ENCODE results near the gene C3orf18. TPM values are rescaled to one million over a fixed set of nuclear protein-coding genes. Genes with fewer than 3 reads are reported as not detected.
A peak's percentile ranks its signal among the peaks of the same experiment; 100 is the strongest.

C3orf18 gene
- total RNA-seq, 1 donor from 2014 or later = 7.2 TPM

- Mint-ChIP-seq H3K36me3 (ENCODE audit: low read depth, unreplicated experiment) (peaks cover 8% of the 10 kb centered on the region), H3K27ac (ENCODE audit: unreplicated experiment) (no peak overlapping the region), H3K27me3 (ENCODE audit: low read depth, unreplicated experiment) (peaks cover 4% of the 10 kb centered on the region), H3K9me3 (ENCODE audit: unreplicated experiment) (no peaks in the 10 kb centered on the region), H3K4me3 (ENCODE audit: unreplicated experiment) (no peak overlapping the region), H3K4me1 (ENCODE audit: low read depth, unreplicated experiment) (peaks cover 12% of the 10 kb centered on the region)
- H3K4me3 ChIP-seq (ENCODE audit: insufficient read depth, low read depth, low read length) = no peak overlapping the region
- H3K27ac ChIP-seq (ENCODE audit: low read depth, low read length) = no peak overlapping the region
- no peaks in the 10 kb centered on the region for H3K27me3 ChIP-seq (ENCODE audit: insufficient read depth, low read length)
- H4K20me1 ChIP-seq (ENCODE audit: insufficient read depth, low read length) = no peaks in the 10 kb centered on the region
- no peaks in the 10 kb centered on the region for H3K9me3 ChIP-seq (ENCODE audit: insufficient read depth, low read depth, low read length)
- no peaks in the 10 kb centered on the region for H3K4me1 ChIP-seq (ENCODE audit: insufficient read depth, low read length)
- DNase-seq (ENCODE audit: low read depth) (no peak), FAIRE-seq (no peak)
- TF ChIP-seq CTCF (IDR thresholded peaks at IDR 0.05; ENCODE audit: insufficient read depth, low read depth, low read length) (no peak), EZH2 (IDR thresholded peaks at IDR 0.05; ENCODE audit: insufficient read depth, low read length) (no peak)
- no peak overlapping the region for H2AFZ ChIP-seq (ENCODE audit: low read depth, low read length)
- H3K79me2 ChIP-seq (ENCODE audit: insufficient read depth, low read length) = no peaks in the 10 kb centered on the region
- H3K9ac ChIP-seq (ENCODE audit: low read length) = no peak overlapping the region
- H3K4me2 ChIP-seq (ENCODE audit: low read length) = no peak overlapping the region
- no peaks in the 10 kb centered on the region for H3K36me3 ChIP-seq (ENCODE audit: insufficient read depth, low read length)
These were observed 18.6 kb upstream of the C3orf18 start for GRCh38 chr3:50585919-50586762.

GRCh38 chr3:50584391-50584790, 16.8 kb upstream of the C3orf18 start:
- Histone ChIP-seq H3K79me2 (ENCODE audit: insufficient read depth, low read length) (no peaks in the 10 kb centered on the region), H3K9ac (ENCODE audit: low read length) (no peak overlapping the region), H3K4me1 (ENCODE audit: insufficient read depth, low read length) (no peaks in the 10 kb centered on the region), H3K36me3 (ENCODE audit: insufficient read depth, low read length) (no peaks in the 10 kb centered on the region), H3K4me2 (ENCODE audit: low read length) (no peak overlapping the region), H2AFZ (ENCODE audit: low read depth, low read length) (no peak overlapping the region), H3K27me3 (ENCODE audit: insufficient read depth, low read length) (no peaks in the 10 kb centered on the region), H4K20me1 (ENCODE audit: insufficient read depth, low read length) (no peaks in the 10 kb centered on the region), H3K27ac (ENCODE audit: low read depth, low read length) (no peak overlapping the region), H3K4me3 (ENCODE audit: insufficient read depth, low read depth, low read length) (no peak overlapping the region), H3K9me3 (ENCODE audit: insufficient read depth, low read depth, low read length) (no peaks in the 10 kb centered on the region)
- Mint-ChIP-seq H3K4me1 (ENCODE audit: low read depth, unreplicated experiment) (peaks cover 12% of the 10 kb centered on the region), H3K27ac (ENCODE audit: unreplicated experiment) (peak overlapping the region; percentile 60), H3K27me3 (ENCODE audit: low read depth, unreplicated experiment) (peaks cover 4% of the 10 kb centered on the region), H3K36me3 (ENCODE audit: low read depth, unreplicated experiment) (peaks cover 11% of the 10 kb centered on the region), H3K9me3 (ENCODE audit: unreplicated experiment) (no peaks in the 10 kb centered on the region), H3K4me3 (ENCODE audit: unreplicated experiment) (no peak overlapping the region)
- FAIRE-seq (no peak), DNase-seq (ENCODE audit: low read depth) (no peak)
- no peak for TF ChIP-seq CTCF (IDR thresholded peaks at IDR 0.05; ENCODE audit: insufficient read depth, low read depth, low read length)
- TF ChIP-seq EZH2 (IDR thresholded peaks at IDR 0.05; ENCODE audit: insufficient read depth, low read length) = no peak

GRCh38 chr3:50583897-50584296, 16.4 kb upstream of the C3orf18 start:
- no peaks in the 10 kb centered on the region for H3K36me3 ChIP-seq (ENCODE audit: insufficient read depth, low read length)
- FAIRE-seq = no peak
- H3K27ac Mint-ChIP-seq (ENCODE audit: unreplicated experiment) = peak overlapping the region; percentile 60
- H2AFZ ChIP-seq (ENCODE audit: low read depth, low read length) = no peak overlapping the region
- DNase-seq (ENCODE audit: low read depth) = no peak
- H3K27ac ChIP-seq (ENCODE audit: low read depth, low read length) = no peak overlapping the region
- H3K9ac ChIP-seq (ENCODE audit: low read length) = no peak overlapping the region
- no peak overlapping the region for H3K4me3 Mint-ChIP-seq (ENCODE audit: unreplicated experiment)
- H4K20me1 ChIP-seq (ENCODE audit: insufficient read depth, low read length) = no peaks in the 10 kb centered on the region
- no peaks in the 10 kb centered on the region for H3K9me3 Mint-ChIP-seq (ENCODE audit: unreplicated experiment)
- H3K27me3 Mint-ChIP-seq (ENCODE audit: low read depth, unreplicated experiment) = peaks cover 4% of the 10 kb centered on the region
- H3K79me2 ChIP-seq (ENCODE audit: insufficient read depth, low read length) = no peaks in the 10 kb centered on the region
- H3K9me3 ChIP-seq (ENCODE audit: insufficient read depth, low read depth, low read length) = no peaks in the 10 kb centered on the region
- H3K27me3 ChIP-seq (ENCODE audit: insufficient read depth, low read length) = no peaks in the 10 kb centered on the region
- H3K4me3 ChIP-seq (ENCODE audit: insufficient read depth, low read depth, low read length) = no peak overlapping the region
- H3K4me1 ChIP-seq (ENCODE audit: insufficient read depth, low read length) = no peaks in the 10 kb centered on the region
- no peak overlapping the region for H3K4me2 ChIP-seq (ENCODE audit: low read length)
- TF ChIP-seq EZH2 (IDR thresholded peaks at IDR 0.05; ENCODE audit: insufficient read depth, low read length) (no peak), CTCF (IDR thresholded peaks at IDR 0.05; ENCODE audit: insufficient read depth, low read depth, low read length) (no peak)
- H3K36me3 Mint-ChIP-seq (ENCODE audit: low read depth, unreplicated experiment) = peaks cover 15% of the 10 kb centered on the region
- H3K4me1 Mint-ChIP-seq (ENCODE audit: low read depth, unreplicated experiment) = peaks cover 12% of the 10 kb centered on the region
